SU-DHL-6 (cell line): ENCODE measurements around the gene S100A5.

Source experiments
- EZH2phosphoT487 ChIP-seq: fragments of 200-600 bp; sonication (generic), shearing (Covaris generic); conservative IDR thresholded peaks from 2 replicates; pipeline ENCODE4 v1.6.1; 2018; ENCODE audit warnings: mild to moderate bottlenecking, antibody characterized with exemption, low read length, moderate library complexity, mixed read lengths
- TF ChIP-seq, protein P1 (sequence below): fragments of 200-600 bp; sonication (generic); IDR thresholded peaks from one replicate; pipeline ENCODE4 v1.5.1; 2017; ENCODE audit warnings: antibody characterized with exemption, mild to moderate bottlenecking, low read length, moderate library complexity; ENCODE audit not compliant: insufficient read depth, poor library complexity, severe bottlenecking

DNA sequence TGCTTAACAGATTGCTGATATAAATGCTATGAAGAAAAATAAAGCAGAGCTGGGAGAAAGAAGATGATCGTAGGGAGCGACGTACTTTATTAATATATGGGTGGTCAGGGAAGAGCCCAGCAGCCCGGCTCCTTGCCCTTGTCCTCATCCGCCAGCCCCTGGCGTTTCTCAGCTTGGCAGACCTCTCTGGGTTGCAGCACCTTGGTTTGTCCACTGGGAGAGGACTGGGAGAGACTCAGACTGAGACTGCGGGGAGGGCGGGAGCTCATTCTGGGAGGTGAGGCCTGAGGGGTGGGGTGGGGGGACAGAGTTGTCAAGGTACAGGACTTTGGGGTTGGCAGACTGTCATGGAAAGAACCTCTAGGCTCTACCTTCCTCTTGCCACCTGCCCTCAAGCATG is 11.6 kb upstream of the S100A5 start:
- TF ChIP-seq, protein P1, sequence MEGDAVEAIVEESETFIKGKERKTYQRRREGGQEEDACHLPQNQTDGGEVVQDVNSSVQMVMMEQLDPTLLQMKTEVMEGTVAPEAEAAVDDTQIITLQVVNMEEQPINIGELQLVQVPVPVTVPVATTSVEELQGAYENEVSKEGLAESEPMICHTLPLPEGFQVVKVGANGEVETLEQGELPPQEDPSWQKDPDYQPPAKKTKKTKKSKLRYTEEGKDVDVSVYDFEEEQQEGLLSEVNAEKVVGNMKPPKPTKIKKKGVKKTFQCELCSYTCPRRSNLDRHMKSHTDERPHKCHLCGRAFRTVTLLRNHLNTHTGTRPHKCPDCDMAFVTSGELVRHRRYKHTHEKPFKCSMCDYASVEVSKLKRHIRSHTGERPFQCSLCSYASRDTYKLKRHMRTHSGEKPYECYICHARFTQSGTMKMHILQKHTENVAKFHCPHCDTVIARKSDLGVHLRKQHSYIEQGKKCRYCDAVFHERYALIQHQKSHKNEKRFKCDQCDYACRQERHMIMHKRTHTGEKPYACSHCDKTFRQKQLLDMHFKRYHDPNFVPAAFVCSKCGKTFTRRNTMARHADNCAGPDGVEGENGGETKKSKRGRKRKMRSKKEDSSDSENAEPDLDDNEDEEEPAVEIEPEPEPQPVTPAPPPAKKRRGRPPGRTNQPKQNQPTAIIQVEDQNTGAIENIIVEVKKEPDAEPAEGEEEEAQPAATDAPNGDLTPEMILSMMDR: no peak
- TF ChIP-seq EZH2phosphoT487: no peak
